ENCODE measurements around the gene GJD3. TPM values are rescaled to one million over a fixed set of nuclear protein-coding genes. Genes with fewer than 3 reads are reported as not detected.

Gene GJD3
- polyA plus RNA-seq, 1 donor from 2014 or later, result not detected

- H3K27me3 ChIP-seq (ENCODE audit: insufficient read depth, low read depth, low read length), result no peaks in the 10 kb centered on the region
- H3K9ac ChIP-seq (ENCODE audit: low read length), result no peak overlapping the region
- H3K9me3 ChIP-seq (ENCODE audit: low read length), result no peaks in the 10 kb centered on the region
- no peak overlapping the region for H3K4me3 ChIP-seq (ENCODE audit: low read length)
- no peak overlapping the region for H2AFZ ChIP-seq (ENCODE audit: low read depth, low read length)
- H3K9me2 ChIP-seq (ENCODE audit: insufficient read depth, low read length), result no peaks in the 10 kb centered on the region
- no peak overlapping the region for H3K27ac ChIP-seq (ENCODE audit: low read length)
- H3K36me3 ChIP-seq (ENCODE audit: insufficient read depth, low read length), result no peaks in the 10 kb centered on the region
- H3K4me2 ChIP-seq (ENCODE audit: low read length), result no peak overlapping the region
- H3K79me2 ChIP-seq (replicated peaks; ENCODE audit: insufficient read depth, low read length), result no peaks in the 10 kb centered on the region
- no peaks in the 10 kb centered on the region for H4K20me1 ChIP-seq (ENCODE audit: insufficient read depth)
- H3F3A ChIP-seq (ENCODE audit: insufficient read depth, low read length, poor library complexity, severe bottlenecking), result no peaks in the 10 kb centered on the region
- TF ChIP-seq CTCF (IDR thresholded peaks at IDR 0.05; ENCODE audit: poor library complexity, severe bottlenecking), result no peak
Observed at GRCh38 chr17:40331743-40332641, 32.5 kb downstream of the GJD3 start.

GRCh38 chr17:40330850-40331470 lies 33.6 kb downstream of the GJD3 start:
- no peak overlapping the region for H3K4me2 ChIP-seq (ENCODE audit: low read length)
- TF ChIP-seq TAF1 (IDR thresholded peaks at IDR 0.05; ENCODE audit: low read depth), result no peak
- no peak for TF ChIP-seq EZH2 (IDR thresholded peaks at IDR 0.05; ENCODE audit: borderline replicate concordance, insufficient read depth, low read length, poor library complexity, severe bottlenecking)
- no peak for TF ChIP-seq MXI1 (conservative IDR thresholded peaks at IDR 0.05; ENCODE audit: poor library complexity, severe bottlenecking)
- TF ChIP-seq RAD21 (conservative IDR thresholded peaks at IDR 0.05), result no peak
- TF ChIP-seq POLR2AphosphoS5 (IDR thresholded peaks at IDR 0.05), result no peak
- no peak for TF ChIP-seq SMC3 (conservative IDR thresholded peaks at IDR 0.05; ENCODE audit: poor library complexity)
- no peak for TF ChIP-seq EP300 (conservative IDR thresholded peaks at IDR 0.05; ENCODE audit: poor library complexity, severe bottlenecking)
- no peak for TF ChIP-seq REST (IDR thresholded peaks at IDR 0.05; ENCODE audit: borderline replicate concordance)
- no peak for TF ChIP-seq CTCF (IDR thresholded peaks at IDR 0.05; ENCODE audit: poor library complexity, severe bottlenecking)
- H3K9me3 ChIP-seq (ENCODE audit: low read length), result no peaks in the 10 kb centered on the region
- no peak overlapping the region for H3K9ac ChIP-seq (ENCODE audit: low read length)
- H3F3A ChIP-seq (ENCODE audit: insufficient read depth, low read length, poor library complexity, severe bottlenecking), result no peaks in the 10 kb centered on the region
- H3K36me3 ChIP-seq (ENCODE audit: insufficient read depth, low read length), result no peaks in the 10 kb centered on the region
- H3K4me3 ChIP-seq (ENCODE audit: low read length), result no peak overlapping the region
- no peak overlapping the region for H3K27ac ChIP-seq (ENCODE audit: low read length)
- H4K20me1 ChIP-seq (ENCODE audit: insufficient read depth), result no peaks in the 10 kb centered on the region
- H3K79me2 ChIP-seq (replicated peaks; ENCODE audit: insufficient read depth, low read length), result no peaks in the 10 kb centered on the region
- H2AFZ ChIP-seq (ENCODE audit: low read depth, low read length), result no peak overlapping the region
- no peaks in the 10 kb centered on the region for H3K27me3 ChIP-seq (ENCODE audit: insufficient read depth, low read depth, low read length)
- no peaks in the 10 kb centered on the region for H3K9me2 ChIP-seq (ENCODE audit: insufficient read depth, low read length)

Measured in neural cell (in vitro differentiated cells).